ENCODE measurements around the gene COPS4. TPM values are rescaled to one million over a fixed set of nuclear protein-coding genes. Genes with fewer than 3 reads are reported as not detected.
"Not testable (repeated sequence)": the region's sequence is repeated elsewhere in the genome, so short reads cannot be mapped to it uniquely, and the experiment has no call there.

COPS4 gene
- total RNA-seq, 1 experiment from 2014 or later: 42.7 TPM

- Histone ChIP-seq H3K36me3 (ENCODE audit: insufficient read depth, low read length) (no peaks in the 10 kb centered on the region), H3K27me3 (ENCODE audit: low read length) (no peaks in the 10 kb centered on the region), H3K4me2 (ENCODE audit: low read depth, low read length, poor library complexity, severe bottlenecking) (no peak overlapping the region), H3K27ac (ENCODE audit: low read length) (no peak overlapping the region), H3K4me3 (ENCODE audit: low read length) (no peak overlapping the region), H3K4me1 (ENCODE audit: low read length) (peaks cover 10% of the 10 kb centered on the region), H2AFZ (ENCODE audit: low read length) (no peak overlapping the region), H3K9me3 (ENCODE audit: low read length) (no peaks in the 10 kb centered on the region), H3K9ac (ENCODE audit: low read length) (no peak overlapping the region), H3K9me2 (replicated peaks; ENCODE audit: insufficient read depth, low read length) (no peaks in the 10 kb centered on the region), H3K79me2 (ENCODE audit: low read length) (no peaks in the 10 kb centered on the region), H4K20me1 (ENCODE audit: insufficient read depth, low read depth, low read length) (no peaks in the 10 kb centered on the region)
- no peak for DNase-seq
Observed at GRCh38 chr4:83108101-83108861, 73.3 kb downstream of the COPS4 start.

GRCh38 chr4:83109480-83110222, 74.7 kb downstream of the COPS4 start:
- H4K20me1 ChIP-seq (ENCODE audit: insufficient read depth, low read depth, low read length): no peaks in the 10 kb centered on the region

GRCh38 chr4:83110223-83110945, 75.4 kb downstream of the COPS4 start:
- H3K9me3 ChIP-seq (ENCODE audit: low read length): no peaks in the 10 kb centered on the region
- peaks cover 10% of the 10 kb centered on the region for H3K4me1 ChIP-seq (ENCODE audit: low read length)
- H3K79me2 ChIP-seq (ENCODE audit: low read length): no peaks in the 10 kb centered on the region
- H3K9ac ChIP-seq (ENCODE audit: low read length): peak overlapping the region; percentile 59
- H3K27me3 ChIP-seq (ENCODE audit: low read length): no peaks in the 10 kb centered on the region
- H4K20me1 ChIP-seq (ENCODE audit: insufficient read depth, low read depth, low read length): no peaks in the 10 kb centered on the region
- peak overlapping the region; percentile 69 for H3K4me2 ChIP-seq (ENCODE audit: low read depth, low read length, poor library complexity, severe bottlenecking)
- H3K9me2 ChIP-seq (replicated peaks; ENCODE audit: insufficient read depth, low read length): no peaks in the 10 kb centered on the region
- H3K36me3 ChIP-seq (ENCODE audit: insufficient read depth, low read length): no peaks in the 10 kb centered on the region
- DNase-seq: peak; percentile 88
- H2AFZ ChIP-seq (ENCODE audit: low read length): peak overlapping the region; percentile 94
- H3K27ac ChIP-seq (ENCODE audit: low read length): no peak overlapping the region
- peak overlapping the region; percentile 67 for H3K4me3 ChIP-seq (ENCODE audit: low read length)

More at GRCh38 chr4:83109480-83110222, 74.7 kb downstream of the COPS4 start:
- H3K4me1 ChIP-seq (ENCODE audit: low read length): peaks cover 10% of the 10 kb centered on the region
- no peaks in the 10 kb centered on the region for H3K27me3 ChIP-seq (ENCODE audit: low read length)
- no peaks in the 10 kb centered on the region for H3K79me2 ChIP-seq (ENCODE audit: low read length)
- DNase-seq: no peak
- H2AFZ ChIP-seq (ENCODE audit: low read length): peak overlapping the region; percentile 94
- H3K27ac ChIP-seq (ENCODE audit: low read length): no peak overlapping the region
- H3K36me3 ChIP-seq (ENCODE audit: insufficient read depth, low read length): no peaks in the 10 kb centered on the region
- H3K9me2 ChIP-seq (replicated peaks; ENCODE audit: insufficient read depth, low read length): no peaks in the 10 kb centered on the region
- H3K4me2 ChIP-seq (ENCODE audit: low read depth, low read length, poor library complexity, severe bottlenecking): peak overlapping the region; percentile 69
- H3K9me3 ChIP-seq (ENCODE audit: low read length): no peaks in the 10 kb centered on the region
- H3K9ac ChIP-seq (ENCODE audit: low read length): peak overlapping the region; percentile 59
- H3K4me3 ChIP-seq (ENCODE audit: low read length): peak overlapping the region; percentile 67

- Histone ChIP-seq H3K27me3 (ENCODE audit: low read length) (no peaks in the 10 kb centered on the region), H3K4me1 (ENCODE audit: low read length) (peaks cover 10% of the 10 kb centered on the region), H3K4me2 (ENCODE audit: low read depth, low read length, poor library complexity, severe bottlenecking) (peak overlapping the region; percentile 69), H3K27ac (ENCODE audit: low read length) (no peak overlapping the region), H3K9me2 (replicated peaks; ENCODE audit: insufficient read depth, low read length) (no peaks in the 10 kb centered on the region), H3K36me3 (ENCODE audit: insufficient read depth, low read length) (no peaks in the 10 kb centered on the region), H3K4me3 (ENCODE audit: low read length) (0 out of 2 replicates have a peak overlapping the region, but pooled peaks have one; percentile 67), H4K20me1 (ENCODE audit: insufficient read depth, low read depth, low read length) (no peaks in the 10 kb centered on the region), H3K79me2 (ENCODE audit: low read length) (no peaks in the 10 kb centered on the region), H2AFZ (ENCODE audit: low read length) (peak overlapping the region; percentile 94), H3K9me3 (ENCODE audit: low read length) (no peaks in the 10 kb centered on the region), H3K9ac (ENCODE audit: low read length) (peak overlapping the region; percentile 59; the same call in 1 of the 2 replicates)
- no peak for DNase-seq
Observed at GRCh38 chr4:83110970-83111750, 76.2 kb downstream of the COPS4 start.

GRCh38 chr4:83111751-83112141, 76.8 kb downstream of the COPS4 start:
- not testable (repeated sequence) for H3K9me3 ChIP-seq (ENCODE audit: low read length); H3K79me2 ChIP-seq (ENCODE audit: low read length); H4K20me1 ChIP-seq (ENCODE audit: insufficient read depth, low read depth, low read length); H3K27ac ChIP-seq (ENCODE audit: low read length); H3K27me3 ChIP-seq (ENCODE audit: low read length); H3K9me2 ChIP-seq (replicated peaks; ENCODE audit: insufficient read depth, low read length); H2AFZ ChIP-seq (ENCODE audit: low read length); H3K4me3 ChIP-seq (ENCODE audit: low read length); H3K36me3 ChIP-seq (ENCODE audit: insufficient read depth, low read length); DNase-seq; H3K4me2 ChIP-seq (ENCODE audit: low read depth, low read length, poor library complexity, severe bottlenecking); H3K9ac ChIP-seq (ENCODE audit: low read length)
- H3K4me1 ChIP-seq (ENCODE audit: low read length): peaks cover 10% of the 10 kb centered on the region

- Histone ChIP-seq H2AFZ (ENCODE audit: low read length) (no peak overlapping the region), H3K27me3 (ENCODE audit: low read length) (no peaks in the 10 kb centered on the region), H3K4me1 (ENCODE audit: low read length) (peaks cover 10% of the 10 kb centered on the region), H3K9me2 (replicated peaks; ENCODE audit: insufficient read depth, low read length) (no peaks in the 10 kb centered on the region), H3K9me3 (ENCODE audit: low read length) (no peaks in the 10 kb centered on the region), H3K27ac (ENCODE audit: low read length) (no peak overlapping the region), H3K4me3 (ENCODE audit: low read length) (no peak overlapping the region), H3K9ac (ENCODE audit: low read length) (no peak overlapping the region), H3K79me2 (ENCODE audit: low read length) (no peaks in the 10 kb centered on the region), H3K4me2 (ENCODE audit: low read depth, low read length, poor library complexity, severe bottlenecking) (no peak overlapping the region), H4K20me1 (ENCODE audit: insufficient read depth, low read depth, low read length) (no peaks in the 10 kb centered on the region), H3K36me3 (ENCODE audit: insufficient read depth, low read length) (no peaks in the 10 kb centered on the region)
- peak; percentile 44 for DNase-seq
Observed at GRCh38 chr4:83112231-83112630, 77.2 kb downstream of the COPS4 start.

- Histone ChIP-seq H3K79me2 (ENCODE audit: low read length) (no peaks in the 10 kb centered on the region), H3K4me3 (ENCODE audit: low read length) (no peak overlapping the region), H3K36me3 (ENCODE audit: insufficient read depth, low read length) (no peaks in the 10 kb centered on the region), H3K9ac (ENCODE audit: low read length) (no peak overlapping the region), H3K9me2 (replicated peaks; ENCODE audit: insufficient read depth, low read length) (no peaks in the 10 kb centered on the region), H3K27ac (ENCODE audit: low read length) (no peak overlapping the region), H3K27me3 (ENCODE audit: low read length) (no peaks in the 10 kb centered on the region), H2AFZ (ENCODE audit: low read length) (no peak overlapping the region), H4K20me1 (ENCODE audit: insufficient read depth, low read depth, low read length) (no peaks in the 10 kb centered on the region), H3K4me2 (ENCODE audit: low read depth, low read length, poor library complexity, severe bottlenecking) (no peak overlapping the region), H3K4me1 (ENCODE audit: low read length) (peaks cover 10% of the 10 kb centered on the region), H3K9me3 (ENCODE audit: low read length) (no peaks in the 10 kb centered on the region)
- DNase-seq: no peak
Observed at GRCh38 chr4:83112678-83113428, 77.9 kb downstream of the COPS4 start.

Data from Karpas-422 (cell line).